Raji (cell line): ENCODE results near the gene IL1RN.

ENCODE experiments used
- POLR2A ChIP-seq: IDR thresholded peaks from 2 replicates; pipeline ENCODE4 v1.6.1; 2011; ENCODE audit warnings: low read depth, low read length, control low read depth; ENCODE audit not compliant: insufficient read depth

The IL1RN gene

GRCh38 chr2:113181258-113182051 lies 54.1 kb downstream of the IL1RN start:
- no peak for TF ChIP-seq POLR2A

- no peak for TF ChIP-seq POLR2A
Measured at GRCh38 chr2:113182471-113183260, 55.3 kb downstream of the IL1RN start.

- TF ChIP-seq POLR2A, result no peak
Measured at GRCh38 chr2:113183264-113183663, 55.9 kb downstream of the IL1RN start.
